Stimulated activated CD4-positive, alpha-beta T cell treated with anti-CD3 and anti-CD28 coated beads, Interleukin-4, amount 100 ng/mL, for 48 hours (primary cell): Measurements from ENCODE around the gene ACIN1.
"Not testable (repeated sequence)": the region's sequence is repeated elsewhere in the genome, so short reads cannot be mapped to it uniquely, and the experiment has no call there.

Experiments used
- DNase-seq, 2 donors: peaks; one replicate each; pipeline ENCODE4 v3.0.0-alpha.2; 2020; ENCODE audit warnings: low read depth in 2 of 2

Gene ACIN1

DNA sequence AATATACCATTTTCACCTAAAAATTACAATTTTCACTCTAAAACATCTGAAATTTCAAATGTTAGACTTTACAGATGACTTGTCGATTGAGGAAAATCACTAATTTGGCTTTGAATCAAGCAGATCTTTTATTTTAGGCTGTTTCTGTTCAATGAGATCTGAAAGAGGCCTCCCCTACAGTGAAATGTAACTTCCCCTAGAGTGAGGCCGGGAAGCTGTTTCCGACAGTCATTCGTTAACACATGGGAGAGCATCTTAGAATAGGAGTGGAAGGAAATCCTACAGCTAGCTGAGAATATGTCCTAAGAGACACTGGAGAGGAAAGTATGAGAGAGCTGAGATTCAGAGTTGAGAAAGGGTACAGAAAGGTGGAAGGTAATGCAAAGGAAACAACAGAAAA is 79.3 kb downstream of the ACIN1 start:
- no peak for DNase-seq

DNA sequence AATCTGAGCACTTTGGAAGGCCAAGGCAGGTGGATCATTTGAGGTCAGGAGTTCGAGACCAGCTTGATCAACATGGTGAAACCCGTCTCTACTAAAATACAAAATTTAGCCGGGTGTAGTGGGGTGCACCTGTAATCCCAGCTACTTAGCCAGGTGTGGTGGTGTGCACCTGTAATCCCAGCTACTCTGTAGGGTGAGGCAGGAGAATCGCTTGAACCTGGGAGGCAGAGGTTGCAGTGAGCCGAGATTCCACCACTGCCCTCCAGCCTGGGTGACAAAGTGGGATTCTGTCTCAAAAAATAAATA is 81.2 kb downstream of the ACIN1 start:
- DNase-seq = not testable (repeated sequence)

DNA sequence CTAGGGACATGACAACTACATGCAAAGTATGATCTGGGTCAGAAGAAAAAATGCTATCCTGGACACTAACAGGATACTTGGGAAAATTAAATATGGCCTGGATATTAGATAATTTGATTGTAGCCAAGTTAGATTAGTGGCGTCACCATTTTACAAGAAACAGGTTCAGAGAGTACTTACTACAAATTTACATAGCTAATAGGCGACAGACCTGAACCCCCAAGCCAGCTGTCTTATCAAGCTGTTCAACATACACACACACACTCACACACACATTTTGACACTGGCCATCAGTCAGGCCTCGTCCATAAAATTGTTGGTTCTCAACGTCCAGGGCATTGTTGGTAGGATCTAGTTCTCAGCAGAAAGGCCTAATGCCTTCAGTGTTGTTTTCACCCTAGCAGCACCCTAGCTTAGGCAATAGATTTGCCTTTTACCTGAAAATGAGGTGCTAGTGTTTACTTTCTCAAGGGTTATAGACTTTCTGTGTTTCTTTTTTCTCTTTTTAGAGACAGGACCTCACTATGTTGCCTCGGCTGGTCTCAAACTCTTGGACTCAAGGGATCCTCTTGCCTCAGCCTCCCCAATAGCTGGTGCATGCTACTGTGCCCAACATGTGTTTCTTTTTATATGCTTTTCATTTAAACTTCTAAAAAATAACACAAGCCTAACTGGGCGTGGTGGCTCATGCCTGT is 81.7 kb downstream of the ACIN1 start:
- no peak for DNase-seq

DNA sequence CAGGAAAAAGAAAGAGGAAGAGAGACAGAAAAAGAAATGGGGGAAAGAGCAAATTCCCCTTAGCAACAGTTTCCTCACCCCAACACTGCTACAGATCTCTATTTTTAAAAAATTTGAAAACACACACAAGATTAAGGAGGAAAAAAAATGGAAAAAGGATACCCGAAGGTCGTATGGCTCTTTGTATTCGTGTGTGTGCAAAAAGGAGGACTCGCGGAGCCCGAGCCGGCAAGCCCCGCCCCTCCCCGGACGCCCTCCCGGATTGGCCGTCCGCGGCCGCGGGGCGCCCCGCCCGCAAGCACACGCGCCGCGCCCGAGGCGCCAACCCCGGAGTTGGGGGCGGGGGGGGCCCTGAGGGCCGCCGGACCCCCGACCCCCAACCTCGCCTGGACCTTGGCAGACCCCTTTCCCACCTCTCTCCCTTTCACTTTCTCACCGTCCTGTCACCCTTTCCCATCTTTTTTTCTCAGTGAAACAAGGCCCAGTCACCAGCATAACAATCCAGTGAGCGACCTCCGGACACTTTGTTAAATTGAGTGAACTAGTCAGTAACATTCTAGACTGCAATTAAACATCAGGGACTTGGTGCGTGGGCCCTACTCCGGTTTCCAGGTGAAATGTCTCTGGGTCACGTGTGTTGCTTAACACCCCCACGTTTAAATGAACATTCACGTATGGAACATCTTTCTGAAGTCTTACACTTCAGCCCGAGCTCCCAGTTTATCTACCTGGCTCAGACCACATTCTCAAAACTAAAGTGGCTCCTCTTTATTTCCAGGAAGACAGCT is 84.8 kb downstream of the ACIN1 start, which contains the start of gene C14orf93:
Gene C14orf93 (minus strand): TSS at position 205 of the 788 bp plus-strand sequence. CDS start 11,120 bp downstream, outside the sequence.
- peak; percentile 80 to 86 for DNase-seq

DNA sequence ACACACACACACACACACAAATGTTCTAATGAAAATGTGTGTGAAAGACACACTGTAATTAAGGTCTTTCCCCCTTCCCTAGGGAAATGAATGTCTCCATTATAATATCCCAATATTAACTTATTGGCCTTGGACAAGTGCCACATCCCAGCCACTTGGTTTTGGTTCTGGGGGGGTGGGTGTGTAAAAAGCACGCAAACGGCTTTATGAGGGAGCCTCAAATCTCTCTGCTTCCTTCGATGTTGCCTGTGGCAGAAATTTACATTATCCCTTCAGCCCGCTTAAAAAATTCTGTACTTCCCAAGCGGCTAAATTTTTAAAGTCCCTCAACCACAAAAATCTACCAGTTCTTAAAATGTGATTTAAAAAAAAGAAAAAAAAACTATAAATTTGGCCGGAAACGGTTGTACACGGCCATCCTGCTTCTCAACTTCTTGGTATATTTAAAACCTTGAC is 85.4 kb downstream of the ACIN1 start:
- DNase-seq = no peak

DNA sequence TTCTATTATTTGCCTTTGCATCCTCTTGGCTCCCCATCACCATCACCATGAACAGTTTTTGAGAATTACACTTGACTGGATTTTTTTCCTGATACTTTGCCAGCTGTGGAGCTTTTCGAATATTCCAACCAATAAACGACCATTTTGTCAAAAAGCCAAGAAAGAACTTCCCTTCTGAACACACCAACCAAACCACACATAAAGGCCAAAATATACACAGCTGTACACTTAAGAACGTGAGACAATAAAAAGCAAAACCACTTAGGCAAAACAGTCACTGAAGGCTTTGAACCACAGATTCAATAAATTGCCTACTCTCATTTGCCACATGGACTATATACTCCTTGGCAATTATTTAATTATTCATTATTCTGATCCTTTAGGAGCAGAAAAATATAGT is 86.1 kb downstream of the ACIN1 start:
- no peak for DNase-seq
